AG04450 (cell line): Measurements from ENCODE around the gene MBD3L2. TPM values are rescaled to one million over a fixed set of nuclear protein-coding genes. Genes with fewer than 3 reads are reported as not detected.
"Not testable (repeated sequence)": the region's sequence is repeated elsewhere in the genome, so short reads cannot be mapped to it uniquely, and the experiment has no call there.

Experiments
- CTCF ChIA-PET: fragments of 300-600, 350-600 bp; formaldehyde crosslinking; extraction: SDS; loops from one replicate; lab custom pipeline; 2022; ENCODE audit warnings: antibody characterized with exemption, inconsistent platforms; lab: Charles Lee
- POLR2A ChIA-PET: fragments of 350-600 bp; formaldehyde crosslinking; extraction: SDS; loops from one replicate; lab custom pipeline; 2021; ENCODE audit warnings: antibody characterized with exemption, inconsistent platforms; lab: Yijun Ruan, JAX
- DNase-seq: peaks from one replicate; pipeline ENCODE4 v3.0.0-alpha.2; 2011; ENCODE audit warnings: low read depth, low spot score
- H3K27ac ChIP-seq: one replicate; pipeline ENCODE4 v1.5.1; 2012; ENCODE audit warnings: low read depth, low read length, control low read depth
- H3K27me3 ChIP-seq: one replicate; pipeline ENCODE4 v1.6.0; 2012; ENCODE audit warnings: low read length; ENCODE audit not compliant: control insufficient read depth, insufficient read depth
- H3K4me3 ChIP-seq: 2 replicates; pipeline ENCODE4 v1.5.1; 2011; ENCODE audit warnings: mild to moderate bottlenecking, low read depth, low read length, control low read depth
- H3K9me3 ChIP-seq: 2 replicates; pipeline ENCODE4 v1.5.1; 2012; ENCODE audit warnings: low read length; ENCODE audit not compliant: control insufficient read depth, insufficient read depth
- polyA minus RNA-seq: library from RNA; depleted of rRNA, polyadenylated mRNA; stranded (reverse); fragments of >200 nt; gene quantifications from 2 replicates; pipeline ENCODE4 v1.2.3, GENCODE V29; 2011; rRNA and poly(A)+ RNA removed
- polyA plus RNA-seq: library from polyadenylated mRNA; depleted of rRNA; stranded (reverse); fragments of >200 nt; gene quantifications from 2 replicates; pipeline ENCODE4 v1.2.3, GENCODE V29; 2011; rRNA removed
- TF ChIP-seq, protein P1 (sequence below): IDR thresholded peaks from 2 replicates; pipeline ENCODE4 v1.5.1; 2011; ENCODE audit warnings: low read depth, low read length, control low read depth, inconsistent platforms

MBD3L2 gene
- not detected in 2 replicates for polyA plus RNA-seq
- polyA minus RNA-seq: not detected in 2 replicates

DNA sequence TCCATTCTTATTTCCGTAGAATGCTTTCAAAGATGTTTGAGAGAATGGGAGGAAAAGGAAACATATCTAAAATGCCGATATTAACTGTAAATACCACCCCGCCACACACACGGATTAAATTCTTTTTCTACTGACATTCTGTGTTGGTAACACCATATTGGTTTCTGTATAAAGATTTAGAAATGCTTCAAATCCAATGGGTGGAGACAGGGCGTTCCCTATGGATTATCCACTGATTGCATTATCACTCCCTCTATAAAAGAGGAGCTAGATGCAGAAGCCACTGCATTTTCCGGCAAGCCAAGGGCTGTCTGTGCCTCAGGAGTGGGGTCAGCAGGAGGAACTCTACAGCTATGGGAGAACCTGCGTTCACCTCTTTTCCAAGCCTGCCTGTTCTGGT, at the start of gene MBD3L2:
Gene MBD3L2, plus strand, starts transcription at position 301 of the 400 bp plus-strand sequence. Its CDS starts 53 bp downstream, at position 354.
- POLR2A ChIA-PET, H3K27me3 ChIP-seq, H3K4me3 ChIP-seq: not testable (repeated sequence)

DNA sequence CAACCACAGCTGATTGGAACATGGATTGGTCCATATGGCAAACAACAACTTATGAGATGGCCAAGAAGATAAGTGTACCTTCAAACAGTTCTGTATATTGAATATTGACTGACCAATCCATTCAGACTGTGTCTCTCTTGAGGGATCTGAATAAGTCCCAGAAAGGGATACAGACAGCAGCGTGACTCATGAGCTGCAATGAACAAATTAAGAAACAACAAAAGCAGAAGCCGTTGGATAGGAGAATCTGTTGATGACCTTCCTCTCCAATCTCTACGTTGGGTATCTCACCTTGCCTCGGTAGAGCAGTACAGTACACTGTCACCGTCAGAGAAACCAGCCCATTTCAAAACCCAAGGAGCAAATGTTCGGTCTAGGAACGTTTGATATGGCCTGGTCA, 49.2 kb upstream of the MBD3L2 start:
- POLR2A ChIA-PET: no interaction called here

More for the DNA sequence above, at the start of gene MBD3L2:
- DNase-seq, CTCF ChIA-PET, H3K27ac ChIP-seq, H3K9me3 ChIP-seq: not testable (repeated sequence)

DNA sequence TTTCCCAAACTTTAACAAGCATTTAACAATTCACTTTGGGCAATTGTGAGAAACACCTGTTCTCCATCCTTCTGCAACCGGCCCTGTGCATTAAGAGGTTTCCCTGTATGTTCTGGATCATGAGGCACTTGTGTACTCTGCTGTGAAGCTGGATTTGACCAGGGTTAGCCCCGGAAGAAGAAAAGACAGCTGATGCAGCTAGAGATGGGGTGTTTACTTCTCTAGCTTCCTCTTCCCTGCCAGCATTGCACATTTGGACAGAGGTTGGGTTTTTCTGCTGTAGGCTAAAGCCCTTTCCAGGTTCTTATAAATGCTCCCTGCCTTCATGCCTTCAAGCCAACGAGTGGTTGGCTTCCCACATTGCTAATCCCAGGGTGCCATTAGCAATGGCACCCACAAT, 48.8 kb upstream of the MBD3L2 start:
- TF ChIP-seq, protein P1, sequence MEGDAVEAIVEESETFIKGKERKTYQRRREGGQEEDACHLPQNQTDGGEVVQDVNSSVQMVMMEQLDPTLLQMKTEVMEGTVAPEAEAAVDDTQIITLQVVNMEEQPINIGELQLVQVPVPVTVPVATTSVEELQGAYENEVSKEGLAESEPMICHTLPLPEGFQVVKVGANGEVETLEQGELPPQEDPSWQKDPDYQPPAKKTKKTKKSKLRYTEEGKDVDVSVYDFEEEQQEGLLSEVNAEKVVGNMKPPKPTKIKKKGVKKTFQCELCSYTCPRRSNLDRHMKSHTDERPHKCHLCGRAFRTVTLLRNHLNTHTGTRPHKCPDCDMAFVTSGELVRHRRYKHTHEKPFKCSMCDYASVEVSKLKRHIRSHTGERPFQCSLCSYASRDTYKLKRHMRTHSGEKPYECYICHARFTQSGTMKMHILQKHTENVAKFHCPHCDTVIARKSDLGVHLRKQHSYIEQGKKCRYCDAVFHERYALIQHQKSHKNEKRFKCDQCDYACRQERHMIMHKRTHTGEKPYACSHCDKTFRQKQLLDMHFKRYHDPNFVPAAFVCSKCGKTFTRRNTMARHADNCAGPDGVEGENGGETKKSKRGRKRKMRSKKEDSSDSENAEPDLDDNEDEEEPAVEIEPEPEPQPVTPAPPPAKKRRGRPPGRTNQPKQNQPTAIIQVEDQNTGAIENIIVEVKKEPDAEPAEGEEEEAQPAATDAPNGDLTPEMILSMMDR: no peak
- Histone ChIP-seq H3K27me3 (no peaks in the 10 kb centered on the region), H3K4me3 (no peak overlapping the region), H3K27ac (no peak overlapping the region), H3K9me3 (peaks cover 28% of the 10 kb centered on the region)
- CTCF ChIA-PET: no interaction called here
- no peak for DNase-seq
- POLR2A ChIA-PET: no interaction called here

More for the DNA sequence above, 49.2 kb upstream of the MBD3L2 start:
- no peak for DNase-seq
- Histone ChIP-seq H3K27ac (no peak overlapping the region), H3K9me3 (peaks cover 28% of the 10 kb centered on the region), H3K4me3 (no peak overlapping the region), H3K27me3 (no peaks in the 10 kb centered on the region)
- CTCF ChIA-PET: no interaction called here
- TF ChIP-seq, protein P1: no peak

DNA sequence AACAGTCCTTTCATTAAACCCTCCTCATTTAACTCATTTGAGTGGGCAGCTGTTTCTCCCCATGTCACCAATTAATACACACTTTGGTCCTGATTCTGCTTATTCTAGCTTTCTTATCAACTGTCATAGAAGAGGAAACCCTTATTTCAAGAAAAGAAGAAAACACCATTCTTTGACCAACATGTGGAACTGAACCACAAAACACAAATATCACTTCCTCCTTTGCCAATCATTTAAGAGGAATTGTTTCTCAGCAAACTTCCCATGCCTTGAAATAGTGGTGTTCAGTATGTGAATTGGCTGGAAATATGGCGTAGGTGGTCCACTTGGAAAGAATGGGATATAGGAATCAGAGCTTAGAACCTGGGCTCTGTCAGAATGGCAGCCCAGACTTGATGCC, 48.3 kb upstream of the MBD3L2 start:
- CTCF ChIA-PET: no interaction called here
- POLR2A ChIA-PET: no interaction called here
- TF ChIP-seq, protein P1: no peak
- Histone ChIP-seq H3K4me3 (no peak overlapping the region), H3K27me3 (no peaks in the 10 kb centered on the region), H3K9me3 (peaks cover 26% of the 10 kb centered on the region), H3K27ac (no peak overlapping the region)
- no peak for DNase-seq

DNA sequence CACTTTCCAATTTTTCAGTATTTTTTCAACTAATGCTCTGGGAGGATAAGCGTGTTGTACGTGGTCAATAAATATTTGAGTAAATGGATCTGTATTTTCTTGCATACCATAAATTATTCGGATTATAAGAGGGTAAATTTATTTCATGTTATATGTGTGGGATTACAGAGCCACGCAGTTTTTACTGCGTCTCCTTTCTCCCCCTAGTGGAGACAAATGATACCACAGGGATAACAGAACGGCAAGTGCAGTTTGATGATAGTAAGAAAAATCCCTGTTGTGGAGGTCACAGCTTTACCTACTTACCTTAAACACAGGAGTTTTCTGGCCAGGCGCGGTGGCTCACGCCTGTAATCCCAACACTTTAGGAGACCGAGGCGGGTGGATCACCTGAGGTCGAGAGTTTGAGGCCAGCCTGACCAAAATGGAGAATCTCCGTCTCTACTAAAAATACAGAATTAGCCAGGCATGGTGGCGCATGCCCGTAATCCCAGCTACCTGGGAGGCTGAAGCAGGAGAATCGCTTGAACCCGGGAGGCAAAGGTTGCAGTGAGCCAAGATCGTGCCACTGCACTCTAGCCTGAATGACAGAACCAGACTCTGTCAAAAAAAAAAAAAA, 44.7 kb upstream of the MBD3L2 start:
- H3K27me3 ChIP-seq: no peaks in the 10 kb centered on the region
- H3K9me3 ChIP-seq: peaks cover 20% of the 10 kb centered on the region
- CTCF ChIA-PET: interaction anchor here (0.6 kb wide), 1 partner anchor 385 kb away, joined by 4 read pairs; no protein-coding TSS in a partner anchor
- TF ChIP-seq, protein P1: peak; percentile 54
- POLR2A ChIA-PET: no interaction called here
- no peak for DNase-seq
- H3K4me3 ChIP-seq: no peak overlapping the region
- H3K27ac ChIP-seq: no peak overlapping the region
